ENCODE data around the gene DOCK9. TPM values are rescaled to one million over a fixed set of nuclear protein-coding genes. Genes with fewer than 3 reads are reported as not detected.

DOCK9 gene
- total and polyA plus RNA-seq, 2 donors (not counting 1 experiment from before 2014, with no cell fraction given), result 18.5 to 28.0 TPM

- Mint-ChIP-seq H3K27me3 (no peaks in the 10 kb centered on the region), H3K27ac (no peak overlapping the region), H3K9me3 (ENCODE audit: insufficient read depth) (no peaks in the 10 kb centered on the region), H3K4me1 (peaks cover 3% of the 10 kb centered on the region), H3K4me3 (no peak overlapping the region)
- intact Hi-C loops (cut with micrococcal nuclease), result no loop called here
- Histone ChIP-seq H3K9me3 (ENCODE audit: control extremely low read depth in 1 of 3, control insufficient read depth in 2 of 3, insufficient read depth in 1 of 3, low read length in 2 of 3) (no peaks in the 10 kb centered on the region), H3K4me3 (ENCODE audit: control extremely low read depth in 1 of 5, extremely low read depth in 1 of 5, insufficient read depth in 1 of 5, low read depth in 2 of 5, low read length in 4 of 5) (no peak overlapping the region), H4K20me1 (ENCODE audit: control insufficient read depth, insufficient read depth, low read length, poor library complexity, severe bottlenecking) (no peaks in the 10 kb centered on the region), H3K9ac (ENCODE audit: low read length) (no peak overlapping the region), H3K79me2 (ENCODE audit: control insufficient read depth, insufficient read depth, low read length) (no peaks in the 10 kb centered on the region), H2AFZ (ENCODE audit: insufficient read depth, low read depth, low read length, poor library complexity, severe bottlenecking) (no peak overlapping the region), H3K4me1 (ENCODE audit: control insufficient read depth in 2 of 2, insufficient read depth in 2 of 2, low read length in 2 of 2) (peaks cover 2% of the 10 kb centered on the region in 2 donors), H3K27ac (ENCODE audit: low read length in 2 of 2) (no peak overlapping the region), H3K36me3 (replicated peaks in 1 of 2; ENCODE audit: control extremely low read depth in 1 of 2, control insufficient read depth in 1 of 2, extremely low read depth in 1 of 2, insufficient read depth in 2 of 2, low read length in 1 of 2) (peaks cover 0 to 32% of the 10 kb centered on the region in 2 experiments), H3K27me3 (replicated peaks in 1 of 4; ENCODE audit: control extremely low read depth in 1 of 4, control insufficient read depth in 3 of 4, insufficient read depth in 4 of 4, low read length in 3 of 4) (no peaks in the 10 kb centered on the region), H3K4me2 (replicated peaks; ENCODE audit: low read depth, low read length, poor library complexity, severe bottlenecking) (no peak overlapping the region)
- CTCF ChIA-PET, result no interaction called here
- ATAC-seq (ENCODE audit: low read depth) (no peak), DNase-seq (no peak)
- POLR2A ChIA-PET, result no interaction called here
- no peak for TF ChIP-seq CTCF (IDR thresholded peaks at IDR 0.05)
- no CpG with 5 or more reads among the region's 2 CpGs for WGBS (ENCODE audit: insufficient coverage)
Measured at GRCh38 chr13:98880677-98881076, 97.2 kb downstream of the DOCK9 start.

GRCh38 chr13:98879957-98880356, 97.9 kb downstream of the DOCK9 start:
- Histone ChIP-seq H3K9ac (ENCODE audit: low read length) (no peak overlapping the region), H3K4me1 (ENCODE audit: control insufficient read depth in 2 of 2, insufficient read depth in 2 of 2, low read length in 2 of 2) (peaks cover 9% of the 10 kb centered on the region in 2 donors), H3K4me3 (ENCODE audit: control extremely low read depth in 1 of 5, extremely low read depth in 1 of 5, insufficient read depth in 1 of 5, low read depth in 2 of 5, low read length in 4 of 5) (no peak overlapping the region), H3K4me2 (replicated peaks; ENCODE audit: low read depth, low read length, poor library complexity, severe bottlenecking) (no peak overlapping the region), H3K36me3 (replicated peaks in 1 of 2; ENCODE audit: control extremely low read depth in 1 of 2, control insufficient read depth in 1 of 2, extremely low read depth in 1 of 2, insufficient read depth in 2 of 2, low read length in 1 of 2) (peaks cover 0 to 32% of the 10 kb centered on the region in 2 experiments), H3K27me3 (replicated peaks in 1 of 4; ENCODE audit: control extremely low read depth in 1 of 4, control insufficient read depth in 3 of 4, insufficient read depth in 4 of 4, low read length in 3 of 4) (no peaks in the 10 kb centered on the region), H4K20me1 (ENCODE audit: control insufficient read depth, insufficient read depth, low read length, poor library complexity, severe bottlenecking) (no peaks in the 10 kb centered on the region), H3K79me2 (ENCODE audit: control insufficient read depth, insufficient read depth, low read length) (no peaks in the 10 kb centered on the region), H3K9me3 (ENCODE audit: control extremely low read depth in 1 of 3, control insufficient read depth in 2 of 3, insufficient read depth in 1 of 3, low read length in 2 of 3) (no peaks in the 10 kb centered on the region), H3K27ac (ENCODE audit: low read length in 2 of 2) (no peak overlapping the region), H2AFZ (ENCODE audit: insufficient read depth, low read depth, low read length, poor library complexity, severe bottlenecking) (no peak overlapping the region)
- ChIA-PET CTCF (no interaction called here), POLR2A (no interaction called here)
- ATAC-seq (ENCODE audit: low read depth) (no peak), DNase-seq (no peak)
- WGBS (ENCODE audit: insufficient coverage), result 71% methylated on average over 1 of the region's 6 CpGs
- intact Hi-C loops (cut with micrococcal nuclease), result no loop called here
- TF ChIP-seq CTCF (IDR thresholded peaks at IDR 0.05) (no peak), EZH2 (IDR thresholded peaks at IDR 0.05; ENCODE audit: borderline replicate concordance, insufficient read depth, low read depth, low read length, poor library complexity, severe bottlenecking) (no peak)
- H3K27me3 Mint-ChIP-seq, result no peaks in the 10 kb centered on the region
- H3K4me3 Mint-ChIP-seq, result no peak overlapping the region
- no peak overlapping the region for H3K27ac Mint-ChIP-seq
- no peaks in the 10 kb centered on the region for H3K9me3 Mint-ChIP-seq (ENCODE audit: insufficient read depth)
- peaks cover 10% of the 10 kb centered on the region for H3K4me1 Mint-ChIP-seq
